Tongue (tissue), 2 donors: ENCODE measurements around the gene HEY2. TPM values are rescaled to one million over a fixed set of nuclear protein-coding genes. Genes with fewer than 3 reads are reported as not detected.

Experiments
- DNase-seq: peaks from one replicate; pipeline ENCODE4 v3.0.0-alpha.2; 2015
- total RNA-seq: library from RNA; depleted of rRNA; stranded (reverse); fragments of >200 nt; gene quantifications from one replicate; pipeline ENCODE4 v1.2.3, GENCODE V29; 2014

The HEY2 gene
- total RNA-seq, 1 donor from 2014 or later = 2.4 TPM

- DNase-seq = no peak
These were observed 4.0 kb upstream of the HEY2 start for GRCh38 chr6:125745281-125746018.

DNA sequence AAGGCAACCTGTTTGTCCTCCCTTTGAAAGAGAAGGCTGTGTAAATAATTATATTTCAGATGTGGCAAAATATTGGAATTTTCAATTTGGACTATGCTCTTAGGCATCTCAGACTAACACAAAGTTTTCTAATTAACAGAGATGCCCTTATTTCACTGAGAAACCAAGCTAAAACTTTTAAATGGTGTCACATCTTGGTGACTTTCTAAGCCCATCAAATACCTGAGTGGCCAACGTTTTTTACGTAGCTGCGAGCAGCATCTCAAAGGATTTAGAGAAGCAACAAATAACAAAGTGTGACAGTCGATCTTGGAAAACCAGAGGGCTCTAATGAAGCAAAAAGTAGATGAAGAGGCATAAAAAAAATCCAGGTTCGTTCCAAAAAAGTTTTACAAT, 3.4 kb upstream of the HEY2 start:
- DNase-seq = no peak

DNA sequence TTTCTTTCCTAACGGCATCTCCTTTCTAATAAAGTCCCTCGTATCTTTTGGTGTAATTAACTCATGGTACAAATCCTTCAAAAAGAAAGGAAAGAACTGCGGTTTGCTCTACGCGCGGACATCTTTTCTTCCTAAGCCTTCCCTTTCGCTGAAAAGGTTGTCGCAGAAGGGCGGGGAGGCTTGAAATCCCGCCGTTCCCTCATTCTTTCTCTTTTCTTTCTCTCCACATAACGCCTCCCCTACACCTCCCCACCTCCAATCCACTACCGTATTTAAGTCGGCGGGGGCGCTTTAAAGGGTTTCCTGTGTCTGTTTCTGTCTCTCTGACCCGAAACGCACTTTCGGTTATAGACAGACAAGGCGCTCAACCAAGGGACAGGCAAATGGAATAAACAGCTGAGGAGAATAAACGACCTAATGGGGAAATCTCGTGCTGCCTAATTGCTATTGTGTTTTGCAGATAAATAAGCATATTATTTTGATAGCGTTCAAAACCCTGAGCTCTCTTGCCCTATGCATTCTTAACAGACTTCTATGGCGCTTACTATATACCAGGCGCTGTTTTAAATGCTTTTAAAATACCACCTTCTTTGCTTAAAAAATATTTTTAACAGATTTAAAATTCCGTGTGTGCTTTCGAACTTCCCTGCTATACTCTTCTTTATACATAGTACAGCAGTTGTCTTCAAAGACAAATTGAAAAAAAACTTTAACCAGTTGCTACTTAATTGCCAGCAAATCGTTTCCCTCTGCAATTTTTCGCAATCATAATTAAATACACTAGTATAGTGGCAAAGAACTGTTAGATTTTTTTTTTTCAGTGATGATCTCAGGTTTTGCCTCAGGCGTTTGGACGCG, 2.5 kb upstream of the HEY2 start:
- DNase-seq = peak; percentile 77

DNA sequence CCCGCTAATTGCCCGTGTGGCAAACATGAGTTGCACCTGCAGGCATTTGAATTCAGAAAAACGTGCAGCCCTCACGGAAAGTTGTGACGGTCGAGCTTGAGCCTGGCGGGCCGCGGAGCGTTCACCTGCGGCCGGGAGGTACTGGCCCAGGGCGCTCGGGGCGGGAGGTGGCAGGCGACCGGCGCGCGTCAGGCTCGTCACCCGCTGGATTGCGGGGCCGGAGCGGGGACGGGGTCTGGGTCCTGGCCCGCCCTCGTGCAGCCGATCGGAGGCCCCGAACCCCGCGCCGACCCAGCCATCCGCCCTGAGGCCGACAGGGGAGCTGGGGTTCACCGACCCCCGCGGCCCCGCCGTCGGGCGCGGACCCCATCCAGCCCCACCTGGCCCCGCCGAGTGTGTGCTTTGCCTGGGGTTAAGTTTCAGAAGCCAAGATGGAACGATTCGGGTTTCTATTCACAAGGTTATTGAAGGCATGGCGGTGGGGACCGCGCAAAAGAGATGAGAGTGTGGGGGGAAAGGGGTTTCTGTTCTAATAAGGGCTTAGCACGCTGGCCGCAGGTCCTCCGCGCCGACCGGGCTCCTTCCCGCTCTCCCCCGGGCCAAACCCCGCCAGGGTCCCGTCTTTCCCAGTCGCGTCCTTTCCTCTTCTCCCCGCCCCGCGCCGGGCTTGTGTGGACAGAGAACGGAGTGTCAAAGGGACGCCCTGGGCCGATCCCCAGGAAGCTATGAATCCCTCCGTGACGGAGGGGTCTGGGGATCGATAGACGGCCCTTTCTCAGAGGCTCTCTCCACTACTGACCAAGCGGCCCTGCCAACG, 1.6 kb upstream of the HEY2 start:
- DNase-seq = peak; percentile 47

DNA sequence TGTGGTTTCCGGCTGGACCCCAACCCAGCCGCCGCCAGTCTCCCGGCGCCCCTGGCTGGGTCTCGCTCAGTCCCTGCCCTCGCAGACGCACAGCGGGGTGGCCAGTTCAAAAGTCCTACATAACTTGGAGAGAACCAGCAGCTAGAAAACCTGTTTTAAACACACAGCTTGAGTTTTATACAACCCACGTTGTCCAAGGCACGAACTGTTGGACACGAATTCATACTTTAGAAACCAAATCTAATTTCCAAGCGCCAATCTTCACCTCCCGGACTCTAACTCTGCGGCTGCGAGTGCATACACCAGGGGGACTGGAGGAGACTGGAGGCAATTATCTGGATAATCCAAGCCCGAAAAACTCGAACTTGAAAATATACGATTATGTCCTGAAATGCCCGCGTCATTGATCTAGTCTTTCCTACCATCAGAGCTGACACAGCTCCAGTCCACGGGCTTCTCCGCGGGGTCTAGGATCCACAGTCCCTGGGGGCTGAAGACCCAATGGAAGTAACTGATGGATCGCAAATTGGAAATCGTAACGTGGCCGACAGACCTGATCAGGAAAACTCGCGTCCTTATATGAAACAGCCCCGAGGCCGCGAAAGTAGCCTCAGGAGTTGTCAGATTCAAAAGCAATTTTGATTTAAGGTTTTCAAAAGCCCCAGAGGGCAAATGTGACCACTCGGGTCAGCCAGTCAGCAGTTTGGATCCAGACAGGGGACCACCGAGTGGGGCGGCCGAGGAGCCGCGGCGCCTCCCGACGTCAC, 843 bp upstream of the HEY2 start:
- DNase-seq = peak; percentile 61

- no peak for DNase-seq
These were observed 646 bp downstream of the HEY2 start for GRCh38 chr6:125749865-125750691.

- no peak for DNase-seq
These were observed 1.4 kb downstream of the HEY2 start for GRCh38 chr6:125750692-125751333.

DNA sequence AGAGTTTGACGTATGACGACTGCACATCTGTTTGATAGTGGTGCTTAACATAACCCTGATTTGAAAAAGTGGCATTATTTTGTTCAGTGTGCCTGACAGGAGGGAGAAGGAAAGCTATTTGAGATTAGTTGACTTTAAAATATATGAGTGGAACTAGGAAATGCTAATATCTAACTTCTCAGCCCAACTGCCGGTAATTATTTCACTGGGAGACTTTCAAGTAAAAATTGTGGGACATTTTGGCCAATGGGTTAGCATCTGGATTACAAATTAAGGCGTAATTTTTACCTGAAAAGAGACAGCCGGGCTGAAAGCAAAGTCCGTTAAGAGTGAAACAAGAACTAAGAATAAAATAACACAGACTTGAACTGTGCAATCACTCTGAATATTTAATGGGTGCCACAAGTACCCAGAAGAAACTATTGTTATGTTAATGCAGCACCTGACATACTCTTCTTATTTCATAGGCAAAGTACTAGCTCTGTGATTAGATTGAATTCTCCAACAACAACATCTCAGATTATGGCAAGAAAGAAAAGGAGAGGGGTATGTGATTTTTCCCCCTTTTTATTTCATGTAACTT, 2.0 kb downstream of the HEY2 start:
- no peak for DNase-seq

DNA sequence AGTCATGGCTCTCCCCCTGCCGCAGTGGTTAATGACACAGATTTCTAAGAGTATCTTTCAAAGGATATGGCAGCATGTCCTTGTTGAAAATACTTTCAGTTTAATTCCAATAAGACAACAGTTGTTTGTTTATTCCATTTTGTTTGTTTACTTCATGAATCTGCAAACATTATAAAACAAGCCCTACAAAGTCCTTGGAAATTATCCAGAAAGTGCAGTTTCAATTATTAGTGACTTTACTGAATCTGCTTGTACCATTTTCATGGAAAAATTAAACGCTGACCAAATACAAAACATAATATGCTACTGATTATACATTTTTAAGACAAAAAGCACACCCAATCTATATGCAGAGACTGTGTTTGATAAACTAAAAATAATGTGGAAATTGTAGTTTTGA, 3.3 kb downstream of the HEY2 start:
- DNase-seq = no peak

- peak; percentile 49 for DNase-seq
These were observed 3.9 kb downstream of the HEY2 start for GRCh38 chr6:125753218-125753936.

DNA sequence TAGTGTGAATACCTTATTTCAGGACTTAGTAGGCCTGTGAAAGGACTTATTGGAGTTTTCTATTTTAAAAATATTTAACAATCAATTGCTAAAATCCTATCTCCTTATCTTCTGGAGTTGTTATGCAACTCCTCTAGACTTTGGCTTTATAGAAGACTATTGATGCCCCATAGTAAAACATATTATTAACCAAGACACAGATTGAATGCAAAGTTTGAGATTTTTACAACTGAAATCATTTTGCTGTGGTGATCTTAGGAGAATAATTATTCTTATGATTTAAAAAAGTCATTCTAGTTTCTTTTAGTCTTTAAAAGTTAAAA, 4.5 kb downstream of the HEY2 start:
- no peak for DNase-seq

DNA sequence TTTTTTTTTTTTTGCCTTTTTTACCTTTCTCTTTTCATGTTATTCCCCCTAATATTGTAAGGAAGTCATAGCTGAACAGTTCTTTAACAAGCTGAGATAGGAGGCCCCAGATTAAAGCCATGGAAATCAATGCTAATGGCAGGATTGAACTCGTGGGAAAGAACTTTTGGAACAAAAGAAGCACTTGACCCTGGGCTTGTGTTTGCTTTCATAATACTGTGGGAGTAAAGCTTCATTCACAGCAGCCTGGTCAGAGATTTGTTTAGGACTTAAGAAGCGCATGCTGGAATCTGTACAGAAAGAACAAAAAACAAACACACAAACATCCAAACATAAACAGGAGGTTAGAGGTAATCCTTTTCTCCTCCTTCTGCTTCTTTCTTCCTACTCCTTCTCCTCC, 5.1 kb downstream of the HEY2 start:
- no peak for DNase-seq

- no peak for DNase-seq
These were observed 9.9 kb downstream of the HEY2 start for GRCh38 chr6:125759184-125759902.

- DNase-seq = no peak
These were observed 10.6 kb downstream of the HEY2 start for GRCh38 chr6:125759959-125760457.

DNA sequence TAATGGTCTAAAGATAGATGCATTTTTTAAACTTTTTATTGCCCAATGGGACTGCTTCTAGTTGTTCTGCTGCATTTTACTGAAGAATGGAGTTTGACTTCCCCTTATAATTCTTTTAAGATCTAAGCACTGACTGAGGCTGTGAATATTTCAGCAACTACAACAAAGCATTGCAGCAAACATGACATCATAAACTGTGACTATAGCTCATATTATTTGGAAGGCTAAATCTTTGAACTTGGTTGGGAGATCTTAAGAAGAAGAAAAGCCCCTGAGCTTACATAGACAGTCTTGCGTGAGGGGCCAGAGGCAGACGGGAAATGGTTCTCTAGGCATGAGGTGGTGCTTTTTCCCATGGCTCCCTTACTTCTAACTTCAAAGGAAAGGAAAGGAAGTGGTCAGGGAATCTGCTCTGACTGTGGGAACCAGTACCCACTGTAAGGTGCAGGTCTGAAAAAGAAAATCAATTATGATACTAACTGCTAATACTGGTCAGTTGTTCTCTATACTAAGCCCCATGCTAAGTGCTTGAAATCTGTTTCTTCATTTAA, 14.8 kb downstream of the HEY2 start:
- no peak for DNase-seq

GRCh38 chr6:125765944-125766343, 16.5 kb downstream of the HEY2 start:
- DNase-seq = no peak

- no peak for DNase-seq
These were observed 17.2 kb downstream of the HEY2 start for GRCh38 chr6:125766641-125767040.

- no peak for DNase-seq
These were observed 19.8 kb downstream of the HEY2 start for GRCh38 chr6:125769147-125769783.
